ENCODE results near the gene LILRA1.

LILRA1 gene

GRCh38 chr19:54606891-54607784 is 13.7 kb downstream of the LILRA1 start:
- TF ChIP-seq, protein P1, sequence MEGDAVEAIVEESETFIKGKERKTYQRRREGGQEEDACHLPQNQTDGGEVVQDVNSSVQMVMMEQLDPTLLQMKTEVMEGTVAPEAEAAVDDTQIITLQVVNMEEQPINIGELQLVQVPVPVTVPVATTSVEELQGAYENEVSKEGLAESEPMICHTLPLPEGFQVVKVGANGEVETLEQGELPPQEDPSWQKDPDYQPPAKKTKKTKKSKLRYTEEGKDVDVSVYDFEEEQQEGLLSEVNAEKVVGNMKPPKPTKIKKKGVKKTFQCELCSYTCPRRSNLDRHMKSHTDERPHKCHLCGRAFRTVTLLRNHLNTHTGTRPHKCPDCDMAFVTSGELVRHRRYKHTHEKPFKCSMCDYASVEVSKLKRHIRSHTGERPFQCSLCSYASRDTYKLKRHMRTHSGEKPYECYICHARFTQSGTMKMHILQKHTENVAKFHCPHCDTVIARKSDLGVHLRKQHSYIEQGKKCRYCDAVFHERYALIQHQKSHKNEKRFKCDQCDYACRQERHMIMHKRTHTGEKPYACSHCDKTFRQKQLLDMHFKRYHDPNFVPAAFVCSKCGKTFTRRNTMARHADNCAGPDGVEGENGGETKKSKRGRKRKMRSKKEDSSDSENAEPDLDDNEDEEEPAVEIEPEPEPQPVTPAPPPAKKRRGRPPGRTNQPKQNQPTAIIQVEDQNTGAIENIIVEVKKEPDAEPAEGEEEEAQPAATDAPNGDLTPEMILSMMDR (IDR thresholded peaks at IDR 0.05; ENCODE audit: insufficient read depth, low read depth, low read length, missing control alignments): no peak
- no peak for DNase-seq (ENCODE audit: low read depth)
- no peak overlapping the region for H3K4me3 ChIP-seq (ENCODE audit: low read length)

- H3K4me3 ChIP-seq (ENCODE audit: low read length): no peak overlapping the region
- TF ChIP-seq, protein P1 (IDR thresholded peaks at IDR 0.05; ENCODE audit: insufficient read depth, low read depth, low read length, missing control alignments): no peak
These were observed 14.3 kb downstream of the LILRA1 start for GRCh38 chr19:54607785-54608150.

DNA sequence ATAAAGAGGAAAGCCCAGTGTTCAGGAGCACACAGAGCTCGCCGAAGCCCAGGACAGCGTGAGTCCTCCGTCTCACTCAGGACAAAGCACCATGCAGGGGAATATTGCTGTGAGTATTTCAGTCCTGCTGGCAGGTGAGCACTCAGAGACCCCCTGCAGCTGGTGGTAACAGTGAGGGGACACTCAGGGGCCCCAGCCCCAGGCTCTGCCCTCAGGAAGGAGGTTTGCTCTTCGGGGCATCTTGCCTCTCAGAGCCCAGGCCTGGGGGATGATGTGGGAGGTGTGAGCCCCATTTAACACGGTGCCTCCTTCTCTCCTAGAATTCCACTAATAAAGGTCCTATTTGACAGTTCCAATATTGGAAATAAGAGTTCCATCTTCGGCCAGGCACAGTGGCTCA is 14.8 kb downstream of the LILRA1 start:
- TF ChIP-seq, protein P1 (IDR thresholded peaks at IDR 0.05; ENCODE audit: insufficient read depth, low read depth, low read length, missing control alignments): no peak
- H3K4me3 ChIP-seq (ENCODE audit: low read length): no peak overlapping the region
- no peak for DNase-seq (ENCODE audit: low read depth)

More at GRCh38 chr19:54607785-54608150, 14.3 kb downstream of the LILRA1 start:
- no peak for DNase-seq (ENCODE audit: low read depth)

DNA sequence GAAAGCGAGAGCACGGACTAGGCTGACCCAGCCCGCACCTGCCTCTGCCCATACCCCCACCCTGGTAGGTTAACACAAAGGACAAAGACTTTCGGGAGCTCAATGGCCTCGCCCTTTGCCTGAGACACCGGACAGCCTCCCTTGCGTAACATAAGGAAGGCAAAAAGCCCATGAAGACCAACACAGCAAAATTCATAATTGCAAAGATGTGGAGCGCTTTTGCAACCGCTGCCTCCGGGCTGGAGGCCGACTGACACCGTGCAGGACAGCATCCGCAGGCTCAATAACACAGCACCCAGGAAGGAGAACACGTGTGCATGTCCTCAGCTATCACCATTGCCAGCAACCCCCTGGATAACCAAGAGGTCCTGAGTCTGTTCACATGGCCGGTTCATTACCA is 15.4 kb downstream of the LILRA1 start:
- TF ChIP-seq, protein P1 (IDR thresholded peaks at IDR 0.05; ENCODE audit: insufficient read depth, low read depth, low read length, missing control alignments): no peak
- DNase-seq (ENCODE audit: low read depth): no peak
- no peak overlapping the region for H3K4me3 ChIP-seq (ENCODE audit: low read length)

DNA sequence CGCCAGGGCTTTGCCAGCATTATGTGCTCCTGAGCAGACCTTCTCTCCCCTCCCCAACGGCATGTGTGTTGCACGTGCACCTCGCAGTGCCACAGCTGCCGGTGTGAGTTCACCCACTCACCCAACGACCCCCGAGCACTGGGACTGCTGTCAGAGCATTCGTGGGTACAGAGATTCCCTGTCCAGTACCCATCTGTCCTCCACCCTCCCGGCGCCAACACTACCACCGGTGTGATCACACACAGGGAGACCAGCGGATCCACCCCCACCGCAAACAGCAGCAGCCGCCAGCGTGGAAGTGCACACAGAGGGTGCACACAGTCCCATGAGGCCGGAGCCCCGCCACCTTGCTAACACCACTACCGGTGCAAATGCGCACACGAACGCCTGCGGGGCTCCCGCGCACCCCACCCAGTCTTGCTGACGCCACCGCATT is 15.9 kb downstream of the LILRA1 start:
- H3K4me3 ChIP-seq (ENCODE audit: low read length): no peak overlapping the region
- TF ChIP-seq, protein P1 (IDR thresholded peaks at IDR 0.05; ENCODE audit: insufficient read depth, low read depth, low read length, missing control alignments): no peak
- no peak for DNase-seq (ENCODE audit: low read depth)

GRCh38 chr19:54612428-54612827 is 19.0 kb downstream of the LILRA1 start:
- DNase-seq (ENCODE audit: low read depth): no peak
- TF ChIP-seq, protein P1 (IDR thresholded peaks at IDR 0.05; ENCODE audit: insufficient read depth, low read depth, low read length, missing control alignments): no peak
- no peak overlapping the region for H3K4me3 ChIP-seq (ENCODE audit: low read length)

DNA sequence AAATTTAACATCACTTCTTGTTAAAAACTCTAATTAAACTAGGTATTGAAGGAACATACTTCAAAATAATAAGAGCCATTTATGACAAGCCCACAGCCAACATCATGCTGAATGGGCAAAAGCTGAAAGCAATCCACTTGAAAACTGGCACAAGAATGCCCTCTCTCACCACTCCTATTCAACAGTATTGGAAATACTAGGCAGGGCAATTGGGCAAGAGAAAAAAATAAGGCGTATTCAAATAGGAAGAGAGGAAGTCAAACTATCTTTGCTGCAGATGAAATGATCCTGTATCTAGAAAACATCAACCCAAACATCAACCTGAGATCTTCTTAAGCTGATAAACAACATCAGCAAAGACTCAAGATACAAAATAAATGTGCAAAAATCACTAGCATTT is 21.3 kb downstream of the LILRA1 start:
- no peak overlapping the region for H3K4me3 ChIP-seq (ENCODE audit: low read length)
- TF ChIP-seq, protein P1 (IDR thresholded peaks at IDR 0.05; ENCODE audit: insufficient read depth, low read depth, low read length, missing control alignments): no peak
- no peak for DNase-seq (ENCODE audit: low read depth)

Data from epithelial cell of esophagus (primary cell).